HUES64 (cell line): ENCODE data around the gene LHPP.
"Not testable (repeated sequence)": the region's sequence is repeated elsewhere in the genome, so short reads cannot be mapped to it uniquely, and the experiment has no call there.

Source experiments
- H3K27ac ChIP-seq: 2 replicates; pipeline ENCODE4 v1.7.0; 2013; ENCODE audit warnings: low read depth, low read length, inconsistent platforms
- H3K27me3 ChIP-seq: 2 replicates; pipeline ENCODE4 v1.6.1; 2013; ENCODE audit warnings: mild to moderate bottlenecking, low read length; ENCODE audit not compliant: insufficient read depth
- H3K36me3 ChIP-seq: 2 replicates; pipeline ENCODE4 v1.6.1; 2013; ENCODE audit warnings: mild to moderate bottlenecking, low read length; ENCODE audit not compliant: insufficient read depth
- H3K4me1 ChIP-seq: 2 replicates; pipeline ENCODE4 v1.6.1; 2013; ENCODE audit warnings: mild to moderate bottlenecking, low read length, moderate library complexity; ENCODE audit not compliant: insufficient read depth
- H3K4me3 ChIP-seq: 2 replicates; pipeline ENCODE4 v1.5.1; 2013; ENCODE audit warnings: mild to moderate bottlenecking, low read length, moderate library complexity
- H3K9ac ChIP-seq: 2 replicates; pipeline ENCODE4 v1.6.1; 2013; ENCODE audit warnings: mild to moderate bottlenecking, low read depth, low read length
- H3K9me3 ChIP-seq: 2 replicates; pipeline ENCODE4 v1.6.1; 2013; ENCODE audit warnings: low read depth, low read length; ENCODE audit not compliant: insufficient read depth
- WGBS: fragments of 150-250, 120-280 bp; methylation state at CpG from one replicate; pipeline ENCODE4 v1.1.7; 2013; ENCODE audit warnings: missing lambda C conversion rate; 5-methylcytosine and 5-hydroxymethylcytosine counted together

LHPP gene

DNA sequence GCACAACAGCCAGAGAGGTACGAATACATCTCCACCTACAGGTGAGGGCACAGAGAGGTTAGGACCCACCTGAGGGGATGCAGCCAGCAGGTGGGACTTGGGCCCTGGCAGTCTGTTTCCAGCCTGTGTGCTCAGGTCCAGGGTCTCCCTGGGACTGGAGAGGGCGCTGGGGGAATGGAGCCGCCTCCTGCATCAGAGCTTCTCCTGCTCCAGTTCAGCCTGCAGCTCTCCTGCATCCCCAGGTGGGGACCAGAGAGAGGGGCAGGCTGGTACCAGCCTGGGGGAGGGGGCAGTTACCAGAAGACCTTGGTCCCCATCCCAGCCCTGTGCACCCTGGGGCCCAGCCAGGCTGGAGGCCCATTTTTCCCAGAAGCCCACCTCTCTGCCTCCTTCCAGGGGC lies 80.7 kb downstream of the LHPP start:
- H3K36me3 ChIP-seq = no peaks in the 10 kb centered on the region
- no peak overlapping the region for H3K27ac ChIP-seq
- no peaks in the 10 kb centered on the region for H3K4me1 ChIP-seq
- H3K9ac ChIP-seq = no peak overlapping the region
- no peak overlapping the region for H3K4me3 ChIP-seq
- WGBS = 91% methylated on average over 3 of the region's 3 CpGs
- H3K27me3 ChIP-seq = no peaks in the 10 kb centered on the region
- H3K9me3 ChIP-seq = no peaks in the 10 kb centered on the region

DNA sequence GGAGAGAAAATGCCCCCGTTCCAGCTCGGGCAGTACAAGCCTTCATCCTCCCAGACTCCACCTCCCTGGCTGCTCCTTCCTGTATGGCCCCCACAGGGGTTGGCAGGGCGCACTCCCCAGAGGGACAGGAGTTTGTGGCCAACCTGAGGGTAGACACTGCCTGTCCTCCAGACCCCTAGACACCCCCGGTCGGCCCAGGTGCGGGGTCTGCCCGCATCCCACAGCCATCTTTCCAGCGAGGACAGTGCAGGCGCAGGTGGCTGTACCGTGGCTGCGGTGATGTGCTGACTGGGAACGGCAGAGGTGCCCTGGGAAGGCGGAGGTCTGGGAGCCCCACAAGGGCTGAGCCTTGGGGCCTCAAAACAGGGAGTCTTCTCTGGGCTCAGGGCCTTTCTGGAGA lies 81.5 kb downstream of the LHPP start:
- 91% methylated on average over 13 of the region's 13 CpGs for WGBS
- Histone ChIP-seq H3K4me1 (no peaks in the 10 kb centered on the region), H3K4me3 (no peak overlapping the region), H3K9ac (no peak overlapping the region), H3K27me3 (no peaks in the 10 kb centered on the region), H3K27ac (no peak overlapping the region), H3K36me3 (no peaks in the 10 kb centered on the region), H3K9me3 (no peaks in the 10 kb centered on the region)

DNA sequence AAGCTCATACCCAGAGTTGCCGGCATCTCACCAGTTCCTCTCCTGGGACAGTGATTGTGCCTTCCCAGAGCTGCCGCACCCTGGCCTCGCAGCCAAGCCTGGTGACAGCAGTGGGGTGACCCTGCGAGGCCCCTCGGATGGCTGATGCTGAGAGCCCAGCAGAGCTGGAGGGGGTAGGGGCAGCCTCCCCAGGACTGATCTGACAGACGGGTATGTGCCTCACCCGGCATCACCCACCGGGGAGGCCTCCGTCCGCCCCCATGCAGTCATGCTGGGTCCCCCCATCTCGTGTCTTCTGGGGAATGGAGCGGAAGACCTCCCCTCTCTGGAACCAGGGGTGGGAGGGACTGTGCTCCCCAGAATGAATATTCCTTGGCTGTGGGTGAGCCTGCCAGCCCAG lies 82.3 kb downstream of the LHPP start:
- Histone ChIP-seq H3K9me3 (no peaks in the 10 kb centered on the region), H3K27me3 (no peaks in the 10 kb centered on the region), H3K4me1 (no peaks in the 10 kb centered on the region), H3K4me3 (no peak overlapping the region), H3K27ac (no peak overlapping the region), H3K9ac (no peak overlapping the region), H3K36me3 (no peaks in the 10 kb centered on the region)
- WGBS = 95% methylated on average over 12 of the region's 12 CpGs

DNA sequence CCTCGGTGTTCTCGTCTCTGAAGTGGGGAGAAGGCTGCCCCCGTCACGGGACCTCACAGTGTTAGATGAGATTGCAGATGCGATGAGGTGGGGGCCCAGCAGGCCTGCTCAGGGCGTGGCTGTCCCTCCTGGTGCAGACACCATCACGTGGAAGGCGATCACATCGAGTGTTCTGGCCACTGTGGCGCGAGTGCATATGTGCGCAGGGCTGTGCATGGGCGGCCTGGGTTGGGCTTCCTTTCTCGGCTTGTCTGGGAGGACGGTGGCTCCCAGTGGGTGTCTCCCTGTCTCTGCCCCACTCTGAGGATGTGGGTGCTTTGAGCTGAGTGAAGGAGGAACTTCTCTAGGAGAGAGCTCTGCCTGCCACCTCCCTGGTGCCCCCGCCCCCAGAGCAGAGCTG lies 83.1 kb downstream of the LHPP start:
- no peaks in the 10 kb centered on the region for H3K4me1 ChIP-seq
- H3K4me3 ChIP-seq = no peak overlapping the region
- H3K27ac ChIP-seq = no peak overlapping the region
- no peak overlapping the region for H3K9ac ChIP-seq
- H3K9me3 ChIP-seq = no peaks in the 10 kb centered on the region
- WGBS = 94% methylated on average over 16 of the region's 16 CpGs
- H3K27me3 ChIP-seq = no peaks in the 10 kb centered on the region
- no peaks in the 10 kb centered on the region for H3K36me3 ChIP-seq

DNA sequence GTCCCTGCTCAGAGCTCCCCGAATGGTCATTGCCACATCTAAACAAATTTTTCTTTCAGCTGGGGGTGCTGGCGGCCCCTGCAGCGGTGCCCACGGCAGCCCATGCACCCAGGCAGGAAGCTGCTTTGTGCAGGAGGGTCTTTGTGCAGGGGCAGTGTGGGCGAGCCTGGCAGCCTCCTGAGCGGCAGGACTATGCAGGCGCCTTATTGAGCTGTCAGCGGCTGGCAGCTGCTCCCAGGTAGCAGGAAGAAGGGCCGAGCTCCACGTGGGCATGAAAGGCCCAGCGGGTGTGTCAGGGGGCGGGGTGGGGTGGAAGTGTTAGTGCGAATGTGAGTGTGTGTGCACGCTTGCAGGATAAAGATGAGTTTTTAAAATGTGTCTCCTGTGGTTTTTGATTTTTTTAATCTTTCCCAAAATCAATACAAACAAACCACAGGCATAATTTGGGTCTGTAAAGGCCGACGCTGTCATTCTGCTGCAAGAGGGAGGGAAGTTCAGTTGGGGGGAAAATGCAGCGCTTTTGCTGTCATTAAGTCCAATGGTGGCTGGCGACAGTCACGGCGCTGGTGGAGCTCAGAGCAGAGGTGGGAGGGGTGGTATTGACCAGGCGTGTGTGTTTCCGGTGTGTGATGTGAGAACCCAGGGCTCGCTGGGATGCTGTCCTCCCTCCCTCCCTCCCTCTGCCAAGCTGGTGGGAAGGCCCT lies 83.9 kb downstream of the LHPP start:
- Histone ChIP-seq H3K4me3 (no peak overlapping the region), H3K4me1 (no peaks in the 10 kb centered on the region), H3K36me3 (no peaks in the 10 kb centered on the region), H3K27me3 (no peaks in the 10 kb centered on the region), H3K9me3 (no peaks in the 10 kb centered on the region), H3K27ac (no peak overlapping the region), H3K9ac (no peak overlapping the region)
- WGBS = 83% methylated on average over 19 of the region's 23 CpGs

DNA sequence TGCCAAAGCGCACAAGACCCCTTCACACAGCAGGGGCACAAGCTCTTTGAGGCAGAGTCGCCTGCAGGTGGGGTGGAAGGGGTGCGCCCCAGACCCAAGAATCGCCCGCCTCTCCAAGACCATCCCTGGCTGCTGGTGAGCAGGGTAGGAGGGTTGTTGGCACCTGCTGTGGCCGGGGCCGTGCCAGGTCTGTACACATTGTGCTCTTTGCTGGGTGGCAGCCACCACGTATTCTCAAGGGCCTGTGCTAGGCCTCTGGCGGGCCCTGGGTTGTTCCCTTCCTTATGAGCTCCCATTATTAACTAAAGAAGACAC lies 84.4 kb downstream of the LHPP start:
- H3K4me1 ChIP-seq = no peaks in the 10 kb centered on the region
- no peaks in the 10 kb centered on the region for H3K36me3 ChIP-seq
- H3K4me3 ChIP-seq = no peak overlapping the region
- H3K9me3 ChIP-seq = no peaks in the 10 kb centered on the region
- 96% methylated on average over 8 of the region's 9 CpGs for WGBS
- no peaks in the 10 kb centered on the region for H3K27me3 ChIP-seq
- no peak overlapping the region for H3K9ac ChIP-seq
- no peak overlapping the region for H3K27ac ChIP-seq

DNA sequence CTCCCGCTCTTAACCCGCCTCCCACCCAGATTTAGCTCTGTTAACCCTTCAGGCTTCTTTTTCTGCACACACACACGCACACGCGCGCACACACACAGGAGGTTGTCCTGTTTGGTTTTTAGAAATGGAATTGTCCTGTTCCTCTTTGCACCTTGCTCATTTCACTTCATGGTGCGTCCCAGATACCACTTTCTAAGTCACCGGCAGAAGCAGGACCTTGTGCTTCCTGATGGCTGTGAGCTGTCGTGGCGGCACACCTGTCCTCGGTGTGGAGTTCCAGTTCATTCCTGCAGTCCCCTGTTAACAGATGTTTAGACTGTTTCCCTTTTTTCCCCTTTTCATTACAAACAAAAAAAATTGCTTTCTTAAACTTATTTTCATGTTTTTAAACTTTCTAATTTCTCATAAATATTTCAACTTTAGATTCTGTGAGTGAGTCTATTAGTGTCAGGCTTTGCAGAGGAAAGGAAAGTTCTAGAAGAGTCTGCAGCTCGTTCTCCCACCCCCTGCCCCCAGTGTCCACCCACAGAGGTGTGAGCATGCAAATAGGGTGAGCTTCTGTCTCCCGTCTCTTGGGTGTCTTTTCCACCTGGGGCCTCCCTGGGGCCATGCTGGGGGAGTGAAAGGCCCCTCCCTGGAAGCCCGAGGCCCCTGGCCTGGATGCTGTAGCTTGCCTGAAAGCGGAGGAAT lies 85.5 kb downstream of the LHPP start:
- no peaks in the 10 kb centered on the region for H3K27me3 ChIP-seq
- H3K4me3 ChIP-seq = no peak overlapping the region
- no peaks in the 10 kb centered on the region for H3K36me3 ChIP-seq
- H3K4me1 ChIP-seq = no peaks in the 10 kb centered on the region
- no peaks in the 10 kb centered on the region for H3K9me3 ChIP-seq
- H3K9ac ChIP-seq = no peak overlapping the region; the same call in 1 of the 2 replicates
- WGBS = 85% methylated on average over 15 of the region's 15 CpGs
- H3K27ac ChIP-seq = no peak overlapping the region

DNA sequence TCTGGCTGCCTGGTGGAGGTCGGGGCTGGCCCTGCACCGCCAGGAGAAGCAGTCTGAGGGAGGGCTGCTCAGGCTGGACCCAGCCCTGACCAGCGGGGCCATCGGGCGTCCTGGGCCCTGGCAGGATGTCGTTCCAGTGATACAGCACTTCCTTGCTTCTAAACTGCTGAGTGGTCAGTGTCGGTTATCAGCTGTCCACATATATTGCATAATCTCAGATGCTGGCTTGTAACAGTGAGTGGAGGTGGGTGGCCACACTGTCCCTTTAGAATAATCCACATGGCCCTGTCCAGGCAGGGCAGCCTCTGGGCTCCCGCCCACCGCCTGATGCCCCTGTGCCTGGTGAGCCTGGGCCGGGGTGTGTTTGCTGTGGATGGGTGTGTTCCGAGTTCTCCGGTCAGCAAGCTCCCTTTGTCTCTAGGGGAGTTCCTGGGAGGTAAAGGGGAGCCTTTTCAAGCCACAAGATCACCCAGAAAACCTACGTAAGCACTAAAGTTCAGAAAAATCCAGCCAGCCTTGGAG lies 86.1 kb downstream of the LHPP start:
- Histone ChIP-seq H3K9ac (no peak overlapping the region; the same call in 1 of the 2 replicates), H3K4me3 (no peak overlapping the region), H3K27me3 (no peaks in the 10 kb centered on the region), H3K4me1 (no peaks in the 10 kb centered on the region), H3K36me3 (no peaks in the 10 kb centered on the region), H3K9me3 (no peaks in the 10 kb centered on the region), H3K27ac (no peak overlapping the region)
- 90% methylated on average over 12 of the region's 13 CpGs for WGBS

DNA sequence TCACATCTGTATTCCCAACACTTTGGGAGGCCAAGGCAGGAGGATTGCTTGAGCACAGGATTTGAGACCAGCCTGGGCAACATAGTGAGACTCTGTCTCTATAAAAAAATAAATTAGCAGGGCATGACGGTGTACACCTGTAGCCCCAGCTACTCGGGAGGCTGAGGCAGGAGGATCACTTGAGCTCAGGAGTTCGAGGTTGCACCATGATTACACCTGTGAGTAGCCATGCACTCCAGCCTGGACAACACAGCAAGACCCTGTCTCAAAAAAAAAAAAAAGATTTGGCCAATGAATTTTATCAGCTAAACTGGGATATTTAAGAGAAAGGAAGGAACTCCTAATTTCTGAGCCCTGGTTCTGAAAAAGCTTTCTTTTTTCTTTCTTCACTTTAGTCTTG lies 87.5 kb downstream of the LHPP start:
- not testable (repeated sequence) for H3K27ac ChIP-seq, H3K9ac ChIP-seq, H3K9me3 ChIP-seq, H3K27me3 ChIP-seq, H3K36me3 ChIP-seq, H3K4me3 ChIP-seq, H3K4me1 ChIP-seq
- 91% methylated on average over 3 of the region's 3 CpGs for WGBS

DNA sequence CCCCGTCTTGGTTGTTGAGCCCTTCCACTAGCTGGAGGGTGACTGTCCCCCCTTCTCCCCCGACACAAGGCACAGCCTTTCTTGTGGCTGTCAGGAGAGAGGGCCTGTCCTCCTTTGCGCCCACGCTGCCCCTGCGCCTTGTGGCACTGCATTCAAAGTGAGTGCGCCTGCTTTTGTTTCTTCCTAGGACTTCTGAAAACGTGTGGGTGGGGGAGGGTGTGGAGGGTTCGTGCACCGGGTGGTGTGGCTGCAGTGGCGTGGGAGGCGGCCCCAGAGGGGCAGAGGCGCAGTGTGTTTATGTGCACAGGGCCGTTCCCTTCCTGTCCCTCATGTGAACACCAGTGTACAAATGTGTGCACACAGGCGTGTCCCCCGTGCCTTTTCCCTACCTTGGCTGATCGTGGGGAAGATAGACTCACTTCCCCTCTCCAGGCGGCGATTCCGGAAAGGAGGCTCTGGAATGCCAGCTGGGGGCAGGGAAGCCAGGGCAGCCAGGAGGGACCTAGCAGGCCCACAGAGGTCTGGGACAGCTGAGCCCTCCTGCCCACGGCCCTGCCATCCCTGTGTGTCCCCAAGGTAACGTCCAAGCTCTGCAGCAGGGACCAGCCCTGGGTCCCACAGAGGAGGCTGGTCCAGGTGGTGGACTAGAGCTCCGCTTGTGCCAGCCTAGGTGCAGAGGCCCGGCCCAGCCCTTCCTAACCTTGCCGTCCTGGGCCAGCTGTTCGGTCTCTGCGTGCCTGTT lies 88.8 kb downstream of the LHPP start:
- Histone ChIP-seq H3K4me3 (no peak overlapping the region), H3K4me1 (no peaks in the 10 kb centered on the region), H3K27me3 (no peaks in the 10 kb centered on the region), H3K9ac (no peak overlapping the region), H3K9me3 (no peaks in the 10 kb centered on the region), H3K27ac (no peak overlapping the region), H3K36me3 (no peaks in the 10 kb centered on the region)
- WGBS = 91% methylated on average over 26 of the region's 26 CpGs

DNA sequence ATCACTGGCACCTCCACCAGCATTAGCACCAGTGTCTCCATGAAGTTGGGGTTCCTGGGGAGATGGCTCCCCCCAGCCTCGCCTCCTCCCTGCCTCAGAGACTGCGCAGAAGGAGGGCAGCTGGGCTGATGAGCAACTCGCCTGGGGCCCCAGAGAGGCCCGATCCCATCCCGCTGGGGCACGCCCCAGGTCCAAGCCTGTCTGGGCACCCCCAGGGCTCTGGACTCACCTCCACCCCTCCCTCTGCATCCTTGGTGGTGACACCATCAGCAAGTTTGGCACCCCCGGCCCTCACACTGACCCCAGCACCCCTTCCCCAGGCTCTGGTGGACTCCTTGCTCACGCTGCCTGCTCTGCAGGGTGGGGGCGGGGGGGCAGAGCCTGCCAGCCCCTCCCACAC lies 89.5 kb downstream of the LHPP start:
- H3K36me3 ChIP-seq = no peaks in the 10 kb centered on the region
- H3K9me3 ChIP-seq = no peaks in the 10 kb centered on the region
- no peak overlapping the region for H3K4me3 ChIP-seq
- no peak overlapping the region for H3K9ac ChIP-seq
- H3K27me3 ChIP-seq = no peaks in the 10 kb centered on the region
- no peaks in the 10 kb centered on the region for H3K4me1 ChIP-seq
- 92% methylated on average over 9 of the region's 9 CpGs for WGBS
- no peak overlapping the region for H3K27ac ChIP-seq
